Sigmoid colon (tissue), 7 donors: ENCODE measurements around the gene NAA80. TPM values are rescaled to one million over a fixed set of nuclear protein-coding genes. Genes with fewer than 3 reads are reported as not detected.

Experiments used
- DNase-seq: peaks from one replicate; pipeline ENCODE4 v3.0.0-alpha.2; 2019
- H3K27ac ChIP-seq, 4 donors: fragments of 200-600 bp; sonication (generic); one replicate each; pipeline ENCODE4 v1.5.1; 2016 to 2019; ENCODE audit warnings: mild to moderate bottlenecking in 1 of 4
- H3K27me3 ChIP-seq, 3 donors: fragments of 200-600 bp; sonication (generic); one replicate each; pipeline ENCODE4 v1.5.1; 2019; ENCODE audit warnings: mild to moderate bottlenecking in 1 of 3
- H3K36me3 ChIP-seq, 4 donors: fragments of 200-600 bp; sonication (generic); one replicate each; pipeline ENCODE4 v1.5.1; 2016 to 2019
- H3K4me1 ChIP-seq, 4 donors: fragments of 200-600 bp; sonication (generic); one replicate each; pipeline ENCODE4 v1.5.1; 2017 to 2019
- H3K4me3 ChIP-seq, 4 donors: fragments of 200-600 bp; sonication (generic); one replicate each; pipeline ENCODE4 v1.5.1; 2017 to 2019; ENCODE audit warnings: mild to moderate bottlenecking in 2 of 4, moderate library complexity in 1 of 4
- H3K9me3 ChIP-seq, 4 donors: fragments of 200-600 bp in 3 of 4; sonication (generic) in 3 of 4; one replicate each; pipeline versions ENCODE4 v1.5.1 to v1.6.1; 2013 to 2019
- EP300 ChIP-seq, 4 donors: sonication (generic); formaldehyde crosslinking; IDR thresholded peaks; one replicate each; pipeline ENCODE4 v1.6.1; 2017; ENCODE audit warnings: antibody characterized with exemption in 4 of 4
- POLR2A ChIP-seq, 2 donors: fragments of 450-650 bp; IDR thresholded peaks; one replicate each; pipeline ENCODE4 v1.6.1; 2016; ENCODE audit warnings: antibody characterized with exemption in 2 of 2, mild to moderate bottlenecking in 2 of 2, moderate library complexity in 2 of 2
- POLR2AphosphoS5 ChIP-seq, 4 donors: sonication (generic); formaldehyde crosslinking; IDR thresholded peaks; one replicate each; pipeline ENCODE4 v1.6.1; 2017; ENCODE audit warnings: antibody characterized with exemption in 4 of 4
- WGBS, 2 donors: extraction: QIAGEN DNeasy Blood & Tissue Kit; methylation state at CpG; one replicate each; pipeline ENCODE4 v1.1.7; 2013; 5-methylcytosine and 5-hydroxymethylcytosine counted together
- intact Hi-C: fragments of 100-400 bp; cut with DNase I; formaldehyde crosslinking; loops from one replicate; pipeline ENCODE4 v1.15.1; 2023
- polyA plus RNA-seq, 3 donors: library from polyadenylated mRNA; stranded (reverse); fragments of 200-250 nt; gene quantifications; one replicate each; pipeline ENCODE4 v1.2.3, GENCODE V29; 2013
- total RNA-seq, 4 donors: library from RNA; depleted of rRNA; stranded (reverse); fragments of >200 nt; gene quantifications; one replicate each; pipeline ENCODE4 v1.1.0, GENCODE V29; 2016
- TF ChIP-seq, protein P1 (sequence below), 4 experiments: fragments of 450-650 bp in 3 of 4; fragments of 200-600 bp in 1 of 4; IDR thresholded peaks; one replicate each; pipeline ENCODE4 v1.5.1; 2016 to 2019; ENCODE audit warnings: antibody characterized with exemption in 4 of 4, mild to moderate bottlenecking in 3 of 4, moderate library complexity in 2 of 4
- donor health status: healthy with polysubstance abuse.
- donor health status: Bipolar disorder and iron deficiency.
- donor health status: healthy.

The NAA80 gene
- total and polyA plus RNA-seq, 7 donors, result 3.5 to 9.5 (median 6.4) TPM

GRCh38 chr3:50325113-50325480 is 25.9 kb upstream of the NAA80 start:
- WGBS, 2 donors, result 87 to 96% methylated on average over 2 of the region's 2 CpGs
- H3K4me3 ChIP-seq, result no peak overlapping the region
- no peak for DNase-seq
- H3K27me3 ChIP-seq, result no peaks in the 10 kb centered on the region
- H3K4me1 ChIP-seq, result peaks cover 0 to 57% (median 45%) of the 10 kb centered on the region in 4 donors
- H3K36me3 ChIP-seq, result peaks cover 4 to 27% (median 9%) of the 10 kb centered on the region in 4 donors
- H3K27ac ChIP-seq, result peak overlapping the region; percentile 88 to 92 (median 92)
- H3K9me3 ChIP-seq, result no peaks in the 10 kb centered on the region
- intact Hi-C loops, result loop anchor here (5.0 to 10.0 kb wide), 2 partner anchors 63 to 1060 kb away; partner anchors contain the start of gene MANF
- TF ChIP-seq, protein P1, sequence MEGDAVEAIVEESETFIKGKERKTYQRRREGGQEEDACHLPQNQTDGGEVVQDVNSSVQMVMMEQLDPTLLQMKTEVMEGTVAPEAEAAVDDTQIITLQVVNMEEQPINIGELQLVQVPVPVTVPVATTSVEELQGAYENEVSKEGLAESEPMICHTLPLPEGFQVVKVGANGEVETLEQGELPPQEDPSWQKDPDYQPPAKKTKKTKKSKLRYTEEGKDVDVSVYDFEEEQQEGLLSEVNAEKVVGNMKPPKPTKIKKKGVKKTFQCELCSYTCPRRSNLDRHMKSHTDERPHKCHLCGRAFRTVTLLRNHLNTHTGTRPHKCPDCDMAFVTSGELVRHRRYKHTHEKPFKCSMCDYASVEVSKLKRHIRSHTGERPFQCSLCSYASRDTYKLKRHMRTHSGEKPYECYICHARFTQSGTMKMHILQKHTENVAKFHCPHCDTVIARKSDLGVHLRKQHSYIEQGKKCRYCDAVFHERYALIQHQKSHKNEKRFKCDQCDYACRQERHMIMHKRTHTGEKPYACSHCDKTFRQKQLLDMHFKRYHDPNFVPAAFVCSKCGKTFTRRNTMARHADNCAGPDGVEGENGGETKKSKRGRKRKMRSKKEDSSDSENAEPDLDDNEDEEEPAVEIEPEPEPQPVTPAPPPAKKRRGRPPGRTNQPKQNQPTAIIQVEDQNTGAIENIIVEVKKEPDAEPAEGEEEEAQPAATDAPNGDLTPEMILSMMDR (IDR thresholded peaks at IDR 0.05), result no peak
- TF ChIP-seq POLR2AphosphoS5 (IDR thresholded peaks at IDR 0.05) (no peak), POLR2A (IDR thresholded peaks at IDR 0.05) (no peak), EP300 (IDR thresholded peaks at IDR 0.05) (no peak)

DNA sequence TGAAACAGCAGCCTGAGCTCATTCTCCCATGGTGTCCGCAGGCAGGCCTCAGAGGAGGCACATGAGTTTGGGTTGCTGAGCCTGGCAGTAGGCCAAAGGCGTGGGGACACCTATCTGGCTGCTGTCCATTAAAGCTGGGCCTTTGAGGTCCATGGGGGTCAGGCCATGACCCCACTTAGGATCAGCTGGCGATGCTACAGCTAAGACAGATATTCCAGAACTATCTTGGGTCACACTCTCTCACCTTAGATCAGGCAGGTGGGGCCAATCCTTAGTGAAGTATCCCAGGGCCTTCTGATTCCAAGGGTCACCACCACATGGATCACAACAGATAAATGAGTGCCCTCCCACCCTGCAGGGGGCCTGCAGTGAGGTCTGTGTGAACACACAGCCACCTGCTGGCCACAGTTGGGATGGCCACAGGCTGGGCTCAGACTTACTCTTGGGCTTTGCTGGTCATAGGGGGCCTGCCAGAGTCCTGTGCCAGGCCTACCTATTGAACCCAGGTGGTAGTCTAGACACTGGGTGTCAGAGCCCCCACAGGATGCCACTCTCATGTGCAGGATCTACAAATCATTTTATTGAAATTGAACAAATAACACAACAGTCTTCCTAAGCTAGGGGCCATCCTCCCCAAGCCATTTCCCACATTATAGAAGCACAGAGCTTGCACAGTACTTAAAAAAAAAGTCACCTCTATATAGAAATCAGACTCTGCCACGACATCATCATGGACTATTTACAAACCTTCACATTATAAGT is 25.3 kb upstream of the NAA80 start:
- TF ChIP-seq EP300 (IDR thresholded peaks at IDR 0.05), result no peak
- TF ChIP-seq POLR2AphosphoS5 (IDR thresholded peaks at IDR 0.05), result no peak
- TF ChIP-seq, protein P1 (IDR thresholded peaks at IDR 0.05), result peak; percentile 46 to 89 (median 84)
- WGBS, 2 donors, result 51 to 61% methylated on average over 4 of the region's 4 CpGs
- Histone ChIP-seq H3K9me3 (no peaks in the 10 kb centered on the region), H3K27ac (peak overlapping the region; percentile 88 to 92 (median 92)), H3K27me3 (no peaks in the 10 kb centered on the region), H3K4me3 (no peak overlapping the region), H3K36me3 (peaks cover 0 to 25% (median 6%) of the 10 kb centered on the region in 4 donors), H3K4me1 (peaks cover 0 to 63% (median 50%) of the 10 kb centered on the region in 4 donors)
- DNase-seq, result no peak
- intact Hi-C loops, result loop anchor here (5.0 to 10.0 kb wide), 3 partner anchors 62 to 1060 kb away; partner anchors contain the start of genes GNAT1 and MANF

- H3K4me1 ChIP-seq, result peaks cover 0 to 68% (median 56%) of the 10 kb centered on the region in 4 donors
- intact Hi-C loops, result loop anchor here (5.0 to 10.0 kb wide), 2 partner anchors 131 to 1061 kb away; partner anchors contain the start of genes GNAT1 and MANF
- H3K9me3 ChIP-seq, result no peaks in the 10 kb centered on the region
- no peak for DNase-seq
- no peaks in the 10 kb centered on the region for H3K27me3 ChIP-seq
- TF ChIP-seq POLR2A (IDR thresholded peaks at IDR 0.05) (no peak), POLR2AphosphoS5 (IDR thresholded peaks at IDR 0.05) (peak; percentile 20 to 50 (median 48))
- H3K4me3 ChIP-seq, result no peak overlapping the region
- 63 to 73% methylated on average over 5 of the region's 5 CpGs for WGBS, 2 donors
- H3K27ac ChIP-seq, result peak overlapping the region; percentile 88 to 92 (median 92)
- peaks cover 0 to 31% (median 4%) of the 10 kb centered on the region in 4 donors for H3K36me3 ChIP-seq
Measured at GRCh38 chr3:50323614-50324199, 24.5 kb upstream of the NAA80 start.

- Histone ChIP-seq H3K9me3 (no peaks in the 10 kb centered on the region), H3K4me1 (peaks cover 0 to 69% (median 58%) of the 10 kb centered on the region in 4 donors), H3K27ac (peak overlapping the region; percentile 88 to 92 (median 92)), H3K36me3 (peaks cover 0 to 37% (median 5%) of the 10 kb centered on the region in 4 donors), H3K27me3 (no peaks in the 10 kb centered on the region), H3K4me3 (no peak overlapping the region)
- TF ChIP-seq POLR2A (IDR thresholded peaks at IDR 0.05), result no peak
- TF ChIP-seq POLR2AphosphoS5 (IDR thresholded peaks at IDR 0.05), result no peak
- TF ChIP-seq, protein P1 (IDR thresholded peaks at IDR 0.05), result no peak
- TF ChIP-seq EP300 (IDR thresholded peaks at IDR 0.05), result no peak
- 54 to 61% methylated on average over 4 of the region's 4 CpGs for whole genome bisulfite sequencing, 2 donors
- DNase-seq, result no peak
- intact Hi-C loops, result loop anchor here (5.0 to 10.0 kb wide), 2 partner anchors 131 to 1062 kb away; partner anchors contain the start of genes GNAT1 and MANF
Measured at GRCh38 chr3:50323092-50323600, 23.9 kb upstream of the NAA80 start.
